HL-60 (cell line): ENCODE measurements around the gene TRERF1.

ENCODE experiments used
- DNase-seq, 2 experiments: peaks; one replicate each; pipeline ENCODE4 v3.0.0-alpha.2; 2010 to 2020; ENCODE audit warnings: low read depth in 1 of 2, low spot score in 1 of 2
- H3K27ac ChIP-seq: fragments of 250-450 bp; sonication (Bioruptor Pico); replicated peaks from 2 replicates; pipeline ENCODE4 v1.5.1; 2020; ENCODE audit warnings: mild to moderate bottlenecking, moderate library complexity
- H3K27me3 ChIP-seq: fragments of 250-450 bp; sonication (Bioruptor Pico); 2 replicates; pipeline ENCODE4 v1.5.1; 2021; ENCODE audit warnings: mild to moderate bottlenecking, moderate library complexity; ENCODE audit not compliant: insufficient read depth, poor library complexity, severe bottlenecking
- H3K4me3 ChIP-seq: replicated peaks from 2 replicates; pipeline ENCODE4 v1.5.1; 2011; ENCODE audit warnings: mild to moderate bottlenecking, control low read depth, low read length; ENCODE audit not compliant: insufficient read depth
- GABPA ChIP-seq: IDR thresholded peaks from 2 replicates; pipeline ENCODE4 v1.6.1; 2012; ENCODE audit warnings: low read depth
- POLR2AphosphoS5 ChIP-seq: IDR thresholded peaks from 2 replicates; pipeline ENCODE4 v1.6.1; 2012; ENCODE audit warnings: low read depth
- SPI1 ChIP-seq: IDR thresholded peaks from 2 replicates; pipeline ENCODE4 v1.6.1; 2012; ENCODE audit warnings: low read depth, mild to moderate bottlenecking, borderline replicate concordance
- TF ChIP-seq, protein P1 (sequence below): IDR thresholded peaks from one replicate; pipeline ENCODE4 v1.5.1; 2011; ENCODE audit warnings: low read length, control low read depth, inconsistent platforms; ENCODE audit not compliant: insufficient read depth
- TF ChIP-seq, protein P2 (sequence below): IDR thresholded peaks from 2 replicates; pipeline ENCODE4 v1.6.1; 2012; ENCODE audit warnings: low read depth; ENCODE audit not compliant: insufficient replicate concordance

TRERF1 gene

DNA sequence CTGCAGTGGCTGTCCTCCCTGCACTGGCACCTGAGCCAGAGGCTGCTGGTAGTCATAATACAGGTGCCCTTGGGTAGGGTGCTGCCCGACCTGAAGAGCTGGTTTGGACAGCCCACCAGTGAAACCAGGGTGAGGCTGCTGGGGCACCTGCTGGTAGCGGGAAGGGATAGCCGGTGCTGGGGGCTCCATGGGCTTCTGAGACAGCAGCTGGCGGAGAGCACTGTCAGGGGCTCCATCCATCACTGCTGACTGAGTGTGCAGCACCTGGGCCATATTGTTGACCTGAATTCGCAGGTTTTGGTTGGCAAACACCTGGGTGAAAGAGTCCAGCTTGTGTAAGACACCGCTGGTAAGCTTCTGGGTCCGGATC lies 182.9 kb downstream of the TRERF1 start:
- no peak overlapping the region for H3K4me3 ChIP-seq
- no peaks in the 10 kb centered on the region for H3K27me3 ChIP-seq
- no peak for DNase-seq
- TF ChIP-seq, protein P1, sequence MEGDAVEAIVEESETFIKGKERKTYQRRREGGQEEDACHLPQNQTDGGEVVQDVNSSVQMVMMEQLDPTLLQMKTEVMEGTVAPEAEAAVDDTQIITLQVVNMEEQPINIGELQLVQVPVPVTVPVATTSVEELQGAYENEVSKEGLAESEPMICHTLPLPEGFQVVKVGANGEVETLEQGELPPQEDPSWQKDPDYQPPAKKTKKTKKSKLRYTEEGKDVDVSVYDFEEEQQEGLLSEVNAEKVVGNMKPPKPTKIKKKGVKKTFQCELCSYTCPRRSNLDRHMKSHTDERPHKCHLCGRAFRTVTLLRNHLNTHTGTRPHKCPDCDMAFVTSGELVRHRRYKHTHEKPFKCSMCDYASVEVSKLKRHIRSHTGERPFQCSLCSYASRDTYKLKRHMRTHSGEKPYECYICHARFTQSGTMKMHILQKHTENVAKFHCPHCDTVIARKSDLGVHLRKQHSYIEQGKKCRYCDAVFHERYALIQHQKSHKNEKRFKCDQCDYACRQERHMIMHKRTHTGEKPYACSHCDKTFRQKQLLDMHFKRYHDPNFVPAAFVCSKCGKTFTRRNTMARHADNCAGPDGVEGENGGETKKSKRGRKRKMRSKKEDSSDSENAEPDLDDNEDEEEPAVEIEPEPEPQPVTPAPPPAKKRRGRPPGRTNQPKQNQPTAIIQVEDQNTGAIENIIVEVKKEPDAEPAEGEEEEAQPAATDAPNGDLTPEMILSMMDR = no peak
- TF ChIP-seq POLR2AphosphoS5 = no peak
- TF ChIP-seq GABPA = no peak
- no peak overlapping the region for H3K27ac ChIP-seq

DNA sequence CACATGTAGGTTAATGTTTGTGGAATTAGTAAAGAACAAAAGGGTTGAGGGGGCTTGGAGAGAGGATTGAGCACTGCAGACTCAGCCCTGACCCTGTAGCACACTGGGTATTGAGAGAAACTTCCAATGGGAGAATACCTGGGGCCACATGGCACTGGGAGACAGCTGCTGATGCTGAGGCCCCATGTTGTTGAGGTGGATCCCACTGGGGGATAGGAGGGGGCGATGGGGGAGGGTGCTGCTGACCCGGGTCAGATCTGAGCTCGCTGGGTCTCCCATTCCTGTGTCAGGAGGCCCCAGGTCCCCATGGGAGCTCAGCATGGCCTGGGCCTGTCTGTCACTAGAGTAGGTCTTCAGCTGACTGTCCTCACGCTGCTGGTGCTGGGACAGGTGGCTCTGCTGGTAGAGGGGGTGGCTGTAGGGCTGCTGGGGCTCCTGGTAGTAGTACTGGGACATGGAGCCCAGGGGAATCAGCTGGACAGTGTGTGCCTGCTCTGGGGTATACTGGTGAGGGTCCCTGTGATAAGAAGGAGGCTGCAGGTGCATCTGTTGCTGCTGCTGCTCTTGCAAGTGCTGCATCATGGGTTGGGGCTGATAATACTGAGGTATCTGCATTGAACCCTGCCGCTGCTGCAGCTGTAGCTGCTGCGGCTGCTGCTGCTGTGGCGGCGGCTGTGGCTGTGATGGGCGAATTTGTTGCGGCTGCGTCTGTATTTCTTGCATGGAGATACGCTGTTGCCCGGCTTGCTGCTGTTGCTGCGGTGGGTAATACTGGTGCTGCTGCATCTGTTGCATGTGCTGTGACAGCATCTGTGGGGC lies 183.5 kb downstream of the TRERF1 start:
- Histone ChIP-seq H3K27me3 (no peaks in the 10 kb centered on the region), H3K4me3 (no peak overlapping the region), H3K27ac (no peak overlapping the region)
- no peak for TF ChIP-seq POLR2AphosphoS5
- TF ChIP-seq, protein P2, sequence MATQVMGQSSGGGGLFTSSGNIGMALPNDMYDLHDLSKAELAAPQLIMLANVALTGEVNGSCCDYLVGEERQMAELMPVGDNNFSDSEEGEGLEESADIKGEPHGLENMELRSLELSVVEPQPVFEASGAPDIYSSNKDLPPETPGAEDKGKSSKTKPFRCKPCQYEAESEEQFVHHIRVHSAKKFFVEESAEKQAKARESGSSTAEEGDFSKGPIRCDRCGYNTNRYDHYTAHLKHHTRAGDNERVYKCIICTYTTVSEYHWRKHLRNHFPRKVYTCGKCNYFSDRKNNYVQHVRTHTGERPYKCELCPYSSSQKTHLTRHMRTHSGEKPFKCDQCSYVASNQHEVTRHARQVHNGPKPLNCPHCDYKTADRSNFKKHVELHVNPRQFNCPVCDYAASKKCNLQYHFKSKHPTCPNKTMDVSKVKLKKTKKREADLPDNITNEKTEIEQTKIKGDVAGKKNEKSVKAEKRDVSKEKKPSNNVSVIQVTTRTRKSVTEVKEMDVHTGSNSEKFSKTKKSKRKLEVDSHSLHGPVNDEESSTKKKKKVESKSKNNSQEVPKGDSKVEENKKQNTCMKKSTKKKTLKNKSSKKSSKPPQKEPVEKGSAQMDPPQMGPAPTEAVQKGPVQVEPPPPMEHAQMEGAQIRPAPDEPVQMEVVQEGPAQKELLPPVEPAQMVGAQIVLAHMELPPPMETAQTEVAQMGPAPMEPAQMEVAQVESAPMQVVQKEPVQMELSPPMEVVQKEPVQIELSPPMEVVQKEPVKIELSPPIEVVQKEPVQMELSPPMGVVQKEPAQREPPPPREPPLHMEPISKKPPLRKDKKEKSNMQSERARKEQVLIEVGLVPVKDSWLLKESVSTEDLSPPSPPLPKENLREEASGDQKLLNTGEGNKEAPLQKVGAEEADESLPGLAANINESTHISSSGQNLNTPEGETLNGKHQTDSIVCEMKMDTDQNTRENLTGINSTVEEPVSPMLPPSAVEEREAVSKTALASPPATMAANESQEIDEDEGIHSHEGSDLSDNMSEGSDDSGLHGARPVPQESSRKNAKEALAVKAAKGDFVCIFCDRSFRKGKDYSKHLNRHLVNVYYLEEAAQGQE = no peak
- TF ChIP-seq SPI1 = no peak
- TF ChIP-seq, protein P1 = no peak
- TF ChIP-seq GABPA = no peak
- no peak for DNase-seq

DNA sequence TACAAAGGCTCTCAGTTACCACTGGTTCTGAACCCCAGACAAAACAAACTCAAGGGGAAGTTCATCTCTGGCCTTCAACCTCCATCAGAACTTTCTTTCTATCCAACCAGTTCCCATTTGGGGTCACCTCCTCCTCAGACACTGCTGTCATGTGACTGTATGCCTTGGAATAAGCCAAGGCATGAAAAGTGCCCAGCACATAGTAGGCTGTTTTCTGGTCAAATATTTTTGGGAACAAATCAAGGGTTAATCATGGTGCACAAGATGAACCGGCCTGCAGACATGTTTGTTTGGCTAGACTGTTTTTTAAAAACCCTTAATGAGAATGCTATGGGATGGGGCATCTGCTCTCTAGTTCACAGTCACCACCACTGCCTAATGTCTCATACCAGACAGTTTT lies 185.2 kb downstream of the TRERF1 start:
- H3K4me3 ChIP-seq = no peak overlapping the region
- DNase-seq = no peak
- no peak for TF ChIP-seq SPI1
- TF ChIP-seq, protein P2 = no peak
- no peak; the same call in 1 of the 2 replicates for TF ChIP-seq POLR2AphosphoS5
- no peak for TF ChIP-seq GABPA
- TF ChIP-seq, protein P1 = no peak
- no peaks in the 10 kb centered on the region for H3K27me3 ChIP-seq
- H3K27ac ChIP-seq = no peak overlapping the region

DNA sequence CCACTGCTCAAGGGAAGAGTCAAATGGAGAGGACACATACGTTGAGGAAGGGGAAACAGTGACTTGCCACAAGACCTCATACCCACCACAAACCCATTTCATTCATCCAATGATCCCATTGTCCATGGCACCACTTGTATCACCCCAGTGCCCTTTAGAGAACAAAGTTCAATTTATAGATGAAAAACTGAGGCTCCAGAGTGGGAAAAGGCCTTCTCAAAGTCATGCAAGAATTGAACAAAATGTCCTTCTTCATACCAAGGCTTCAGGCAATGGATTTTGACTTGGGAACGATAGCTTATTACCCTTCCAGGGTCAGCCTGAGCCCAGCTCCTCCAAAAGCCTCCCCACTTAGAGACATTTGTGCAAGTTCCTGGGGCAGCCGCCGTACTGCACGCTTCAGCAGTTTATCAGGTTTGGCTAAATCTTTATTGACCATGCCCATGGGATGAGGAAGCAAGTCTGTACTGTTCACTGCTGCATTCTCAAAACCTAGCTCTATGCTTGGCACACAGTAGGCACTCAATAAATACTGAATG lies 186.8 kb downstream of the TRERF1 start:
- TF ChIP-seq, protein P2 = no peak
- no peak for TF ChIP-seq POLR2AphosphoS5
- TF ChIP-seq, protein P1 = no peak
- no peak for TF ChIP-seq GABPA
- TF ChIP-seq SPI1 = no peak
- Histone ChIP-seq H3K27me3 (no peaks in the 10 kb centered on the region), H3K27ac (no peak overlapping the region), H3K4me3 (no peak overlapping the region)
- no peak for DNase-seq
